HFF-Myc (cell line): Measurements from ENCODE around the gene ASXL2.

ENCODE experiments used
- DNase-seq: peaks from one replicate; pipeline ENCODE4 v3.0.0-alpha.2; 2011; ENCODE audit warnings: low read depth; ENCODE audit errors: extremely low read depth
- H3K4me3 ChIP-seq: replicated peaks from 2 replicates; pipeline ENCODE4 v1.5.1; 2011; ENCODE audit warnings: low read depth, mild to moderate bottlenecking, control low read depth, low read length
- CTCF ChIP-seq: IDR thresholded peaks from 2 replicates; pipeline ENCODE4 v1.5.1; 2012; ENCODE audit warnings: mild to moderate bottlenecking, low read depth, low read length, control low read depth; ENCODE audit errors: missing control alignments

The ASXL2 gene

GRCh38 chr2:25799301-25799700 is 79.0 kb downstream of the ASXL2 start:
- no peak for DNase-seq
- no peak for TF ChIP-seq CTCF
- no peak overlapping the region for H3K4me3 ChIP-seq

- DNase-seq, result no peak
- no peak for TF ChIP-seq CTCF
- no peak overlapping the region for H3K4me3 ChIP-seq
Measured at GRCh38 chr2:25797620-25798488, 80.4 kb downstream of the ASXL2 start.

- no peak overlapping the region for H3K4me3 ChIP-seq
- DNase-seq, result no peak
- no peak for TF ChIP-seq CTCF
Measured at GRCh38 chr2:25794544-25795276, 83.6 kb downstream of the ASXL2 start.

GRCh38 chr2:25790074-25790790 is 88.1 kb downstream of the ASXL2 start:
- TF ChIP-seq CTCF, result no peak
- H3K4me3 ChIP-seq, result no peak overlapping the region
- DNase-seq, result no peak

GRCh38 chr2:25788457-25788856 is 89.8 kb downstream of the ASXL2 start:
- TF ChIP-seq CTCF, result no peak
- no peak for DNase-seq
- H3K4me3 ChIP-seq, result no peak overlapping the region

GRCh38 chr2:25787020-25787419 is 91.3 kb downstream of the ASXL2 start:
- DNase-seq, result no peak
- TF ChIP-seq CTCF, result no peak

More at GRCh38 chr2:25787020-25787419, 91.3 kb downstream of the ASXL2 start:
- H3K4me3 ChIP-seq, result no peak overlapping the region
